GM19240 (cell line): Measurements from ENCODE around the gene PAXIP1.
"Not testable (repeated sequence)": the region's sequence is repeated elsewhere in the genome, so short reads cannot be mapped to it uniquely, and the experiment has no call there.

ENCODE experiments used
- DNase-seq: peaks from one replicate; pipeline ENCODE4 v3.0.0; 2011; ENCODE audit warnings: low spot score; ENCODE audit not compliant: insufficient read length

PAXIP1 gene

GRCh38 chr7:154942691-154943090 is 60.2 kb downstream of the PAXIP1 start:
- DNase-seq = no peak

- DNase-seq = no peak
These were observed 65.1 kb downstream of the PAXIP1 start for GRCh38 chr7:154937837-154938236.

- DNase-seq = not testable (repeated sequence)
These were observed 68.5 kb downstream of the PAXIP1 start for GRCh38 chr7:154934353-154934952.

- DNase-seq = no peak
These were observed 71.0 kb downstream of the PAXIP1 start for GRCh38 chr7:154931906-154932305.

- no peak for DNase-seq
These were observed 73.8 kb downstream of the PAXIP1 start for GRCh38 chr7:154929006-154929726.

GRCh38 chr7:154928136-154929005 is 74.6 kb downstream of the PAXIP1 start:
- peak; percentile 52 for DNase-seq

- DNase-seq = peak; percentile 36
These were observed 75.2 kb downstream of the PAXIP1 start for GRCh38 chr7:154927624-154928125.

- DNase-seq = not testable (repeated sequence)
These were observed 80.5 kb downstream of the PAXIP1 start for GRCh38 chr7:154922472-154922871.

- DNase-seq = no peak
These were observed 83.3 kb downstream of the PAXIP1 start for GRCh38 chr7:154919344-154920225.

- no peak for DNase-seq
These were observed 84.2 kb downstream of the PAXIP1 start for GRCh38 chr7:154918741-154919140.

- DNase-seq = no peak
These were observed 84.7 kb downstream of the PAXIP1 start for GRCh38 chr7:154918266-154918665.

GRCh38 chr7:154917808-154918160 is 85.1 kb downstream of the PAXIP1 start:
- DNase-seq = no peak

- no peak for DNase-seq
These were observed 85.8 kb downstream of the PAXIP1 start for GRCh38 chr7:154916856-154917807.

GRCh38 chr7:154916381-154916780 is 86.5 kb downstream of the PAXIP1 start:
- no peak for DNase-seq

GRCh38 chr7:154915600-154915999 is 87.3 kb downstream of the PAXIP1 start:
- DNase-seq = no peak

- DNase-seq = no peak
These were observed 87.9 kb downstream of the PAXIP1 start for GRCh38 chr7:154914996-154915380.

- no peak for DNase-seq
These were observed 88.5 kb downstream of the PAXIP1 start for GRCh38 chr7:154914308-154914995.

- peak; percentile 68 for DNase-seq
These were observed 89.2 kb downstream of the PAXIP1 start for GRCh38 chr7:154913638-154914307.
